Activated naive CD8-positive, alpha-beta T cell treated with anti-CD3 and anti-CD28 coated beads, Interleukin-2, amount 10 ng/mL, durations not matched to agents 7 days and 5 days (primary cell): Measurements from ENCODE around the gene COQ8B. TPM values are rescaled to one million over a fixed set of nuclear protein-coding genes. Genes with fewer than 3 reads are reported as not detected.
A peak's percentile ranks its signal among the peaks of the same experiment; 100 is the strongest.

Source experiments
- ATAC-seq: fragments of 150-1000 bp; cut with Tn5 transposase; one replicate; pipeline ENCODE4 v1.10.0; 2021; ENCODE audit warnings: low read depth, moderate library complexity
- POLR2A ChIA-PET: fragments of 350-600 bp; sonication (Branson Sonifier 250); formaldehyde crosslinking; loops from one replicate; lab custom pipeline; 2021; ENCODE audit warnings: antibody characterized with exemption; lab: Charles Lee
- DNase-seq: peaks from one replicate; pipeline ENCODE4 v3.0.0; 2021
- H3K27ac Mint-ChIP-seq: one replicate; pipeline ENCODE4 v1.8.0; 2022; ENCODE audit warnings: mild to moderate bottlenecking, mixed read lengths
- H3K27me3 Mint-ChIP-seq: one replicate; pipeline ENCODE4 v1.8.0; 2022; ENCODE audit warnings: mild to moderate bottlenecking, moderate library complexity, mixed read lengths
- H3K36me3 Mint-ChIP-seq: one replicate; pipeline ENCODE4 v1.8.0; 2021; ENCODE audit warnings: mild to moderate bottlenecking, mixed read lengths
- H3K4me1 Mint-ChIP-seq: one replicate; pipeline ENCODE4 v1.8.0; 2021; ENCODE audit warnings: mixed read lengths
- H3K4me3 Mint-ChIP-seq: one replicate; pipeline ENCODE4 v1.8.0; 2022; ENCODE audit warnings: mild to moderate bottlenecking, moderate library complexity, mixed read lengths
- H3K9me3 Mint-ChIP-seq: one replicate; pipeline ENCODE4 v1.8.0; 2021; ENCODE audit warnings: mixed read lengths
- total RNA-seq, 2 experiments: library from RNA; stranded (reverse); gene quantifications; one replicate each; pipeline ENCODE4 v1.2.3, GENCODE V29; 2021

The COQ8B gene
- total RNA-seq, 2 experiments from 2014 or later, result 35.8 to 36.8 TPM

GRCh38 chr19:40682431-40682964, 34.2 kb downstream of the COQ8B start:
- POLR2A ChIA-PET, result no interaction called here
- no peak overlapping the region for H3K27ac Mint-ChIP-seq
- no peak for DNase-seq
- H3K4me1 Mint-ChIP-seq, result peaks cover 1% of the 10 kb centered on the region
- H3K4me3 Mint-ChIP-seq, result no peak overlapping the region
- H3K36me3 Mint-ChIP-seq, result peaks cover 19% of the 10 kb centered on the region
- no peaks in the 10 kb centered on the region for H3K9me3 Mint-ChIP-seq
- no peak for ATAC-seq
- no peaks in the 10 kb centered on the region for H3K27me3 Mint-ChIP-seq

GRCh38 chr19:40681039-40681438, 35.6 kb downstream of the COQ8B start:
- POLR2A ChIA-PET, result no interaction called here
- ATAC-seq (no peak), DNase-seq (no peak)
- Mint-ChIP-seq H3K4me3 (no peak overlapping the region), H3K27ac (no peak overlapping the region), H3K9me3 (no peaks in the 10 kb centered on the region), H3K4me1 (peaks cover 1% of the 10 kb centered on the region), H3K27me3 (no peaks in the 10 kb centered on the region), H3K36me3 (peaks cover 19% of the 10 kb centered on the region)

GRCh38 chr19:40677156-40677555, 39.5 kb downstream of the COQ8B start:
- no peaks in the 10 kb centered on the region for H3K27me3 Mint-ChIP-seq
- no peak overlapping the region for H3K4me3 Mint-ChIP-seq
- H3K4me1 Mint-ChIP-seq, result peaks cover 1% of the 10 kb centered on the region
- POLR2A ChIA-PET, result no interaction called here
- DNase-seq, result no peak
- no peaks in the 10 kb centered on the region for H3K9me3 Mint-ChIP-seq
- no peak overlapping the region for H3K27ac Mint-ChIP-seq
- H3K36me3 Mint-ChIP-seq, result peaks cover 14% of the 10 kb centered on the region
- no peak for ATAC-seq

GRCh38 chr19:40674291-40674690, 42.4 kb downstream of the COQ8B start:
- POLR2A ChIA-PET, result no interaction called here
- Mint-ChIP-seq H3K4me1 (no peaks in the 10 kb centered on the region), H3K27me3 (no peaks in the 10 kb centered on the region), H3K4me3 (no peak overlapping the region), H3K9me3 (peaks cover 2% of the 10 kb centered on the region), H3K36me3 (peaks cover 20% of the 10 kb centered on the region), H3K27ac (no peak overlapping the region)
- peak; percentile 30 for ATAC-seq
- no peak for DNase-seq

- Mint-ChIP-seq H3K4me1 (no peaks in the 10 kb centered on the region), H3K4me3 (no peak overlapping the region), H3K36me3 (peaks cover 26% of the 10 kb centered on the region), H3K9me3 (peaks cover 5% of the 10 kb centered on the region), H3K27me3 (no peaks in the 10 kb centered on the region), H3K27ac (no peak overlapping the region)
- POLR2A ChIA-PET, result no interaction called here
- no peak for ATAC-seq
- no peak for DNase-seq
Observed at GRCh38 chr19:40673397-40673796, 43.3 kb downstream of the COQ8B start.

GRCh38 chr19:40672573-40673299, 44.0 kb downstream of the COQ8B start:
- POLR2A ChIA-PET, result no interaction called here
- Mint-ChIP-seq H3K4me3 (no peak overlapping the region), H3K4me1 (no peaks in the 10 kb centered on the region), H3K36me3 (peaks cover 28% of the 10 kb centered on the region), H3K9me3 (peaks cover 5% of the 10 kb centered on the region), H3K27ac (no peak overlapping the region), H3K27me3 (no peaks in the 10 kb centered on the region)
- DNase-seq (no peak), ATAC-seq (no peak)

GRCh38 chr19:40672038-40672437, 44.6 kb downstream of the COQ8B start:
- DNase-seq (no peak), ATAC-seq (no peak)
- H3K4me3 Mint-ChIP-seq, result no peak overlapping the region
- H3K27me3 Mint-ChIP-seq, result no peaks in the 10 kb centered on the region
- peaks cover 25% of the 10 kb centered on the region for H3K36me3 Mint-ChIP-seq
- H3K9me3 Mint-ChIP-seq, result peaks cover 5% of the 10 kb centered on the region
- H3K27ac Mint-ChIP-seq, result no peak overlapping the region
- H3K4me1 Mint-ChIP-seq, result no peaks in the 10 kb centered on the region
- POLR2A ChIA-PET, result no interaction called here

GRCh38 chr19:40671404-40671803, 45.3 kb downstream of the COQ8B start:
- Mint-ChIP-seq H3K9me3 (peaks cover 5% of the 10 kb centered on the region), H3K27ac (no peak overlapping the region), H3K27me3 (no peaks in the 10 kb centered on the region), H3K4me3 (no peak overlapping the region), H3K4me1 (no peaks in the 10 kb centered on the region), H3K36me3 (peaks cover 25% of the 10 kb centered on the region)
- POLR2A ChIA-PET, result no interaction called here
- DNase-seq (no peak), ATAC-seq (no peak)

- DNase-seq (no peak), ATAC-seq (no peak)
- Mint-ChIP-seq H3K36me3 (peaks cover 23% of the 10 kb centered on the region), H3K9me3 (peaks cover 5% of the 10 kb centered on the region), H3K4me1 (no peaks in the 10 kb centered on the region), H3K27ac (no peak overlapping the region), H3K27me3 (no peaks in the 10 kb centered on the region), H3K4me3 (no peak overlapping the region)
- POLR2A ChIA-PET, result no interaction called here
Observed at GRCh38 chr19:40668991-40669614, 47.6 kb downstream of the COQ8B start.

- Mint-ChIP-seq H3K36me3 (peaks cover 23% of the 10 kb centered on the region), H3K9me3 (peaks cover 5% of the 10 kb centered on the region), H3K27ac (no peak overlapping the region), H3K4me3 (no peak overlapping the region), H3K27me3 (no peaks in the 10 kb centered on the region), H3K4me1 (peaks cover 2% of the 10 kb centered on the region)
- POLR2A ChIA-PET, result no interaction called here
- DNase-seq (no peak), ATAC-seq (no peak)
Observed at GRCh38 chr19:40667602-40668001, 49.1 kb downstream of the COQ8B start.

GRCh38 chr19:40666803-40667438, 49.8 kb downstream of the COQ8B start:
- Mint-ChIP-seq H3K4me3 (no peak overlapping the region), H3K4me1 (peaks cover 2% of the 10 kb centered on the region), H3K27me3 (no peaks in the 10 kb centered on the region), H3K27ac (no peak overlapping the region), H3K36me3 (peaks cover 23% of the 10 kb centered on the region), H3K9me3 (peaks cover 5% of the 10 kb centered on the region)
- POLR2A ChIA-PET, result no interaction called here
- DNase-seq (no peak), ATAC-seq (no peak)

- peak overlapping the region; percentile 45 for H3K27ac Mint-ChIP-seq
- DNase-seq, result no peak
- peak overlapping the region; percentile 84 for H3K4me3 Mint-ChIP-seq
- H3K27me3 Mint-ChIP-seq, result no peaks in the 10 kb centered on the region
- ATAC-seq, result no peak
- POLR2A ChIA-PET, result interaction anchor here (1.0 to 2.0 kb wide), 4 partner anchors 52 to 155 kb away, joined by 4 to 11 read pairs (median 6); partner anchors contain the start of genes COQ8B, EGLN2, ITPKC and RAB4B
- H3K36me3 Mint-ChIP-seq, result peaks cover 6% of the 10 kb centered on the region
- H3K9me3 Mint-ChIP-seq, result peaks cover under 1% of the 10 kb centered on the region
- H3K4me1 Mint-ChIP-seq, result peaks cover 2% of the 10 kb centered on the region
Observed at GRCh38 chr19:40663695-40664692, 52.7 kb downstream of the COQ8B start.
